NCI-H2196 (cell line): ENCODE results near the gene LGALS8.
"Not testable (repeated sequence)": the region's sequence is repeated elsewhere in the genome, so short reads cannot be mapped to it uniquely, and the experiment has no call there.

ENCODE experiments used
- DNase-seq: peaks from one replicate; lab custom pipeline; 2025; ENCODE audit not compliant: unreplicated experiment; lab: John Stamatoyannopoulos, UW

Gene LGALS8

DNA sequence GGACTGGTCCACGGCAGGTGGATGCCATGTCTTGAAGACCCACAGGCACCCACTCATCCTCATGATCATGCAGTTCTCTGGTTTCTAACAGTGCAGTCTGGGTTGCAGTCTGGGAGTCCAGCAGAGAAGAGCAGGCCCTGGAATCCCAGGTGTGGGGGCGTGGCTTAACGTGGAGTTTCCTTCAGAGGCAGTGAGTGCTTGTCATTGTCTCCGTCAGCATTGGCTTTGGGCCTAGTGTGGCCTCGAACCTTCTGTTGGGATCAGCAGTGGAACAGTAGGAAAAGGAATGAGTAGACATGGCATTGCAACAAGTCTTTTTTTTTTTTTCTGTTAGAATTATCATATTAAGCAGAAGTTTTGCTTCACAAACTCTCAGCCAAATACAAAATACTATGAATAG lies 12.8 kb downstream of the LGALS8 start:
- DNase-seq: peak; percentile 7

- DNase-seq: no peak
Measured at GRCh38 chr1:236540813-236541465, 17.2 kb downstream of the LGALS8 start.

DNA sequence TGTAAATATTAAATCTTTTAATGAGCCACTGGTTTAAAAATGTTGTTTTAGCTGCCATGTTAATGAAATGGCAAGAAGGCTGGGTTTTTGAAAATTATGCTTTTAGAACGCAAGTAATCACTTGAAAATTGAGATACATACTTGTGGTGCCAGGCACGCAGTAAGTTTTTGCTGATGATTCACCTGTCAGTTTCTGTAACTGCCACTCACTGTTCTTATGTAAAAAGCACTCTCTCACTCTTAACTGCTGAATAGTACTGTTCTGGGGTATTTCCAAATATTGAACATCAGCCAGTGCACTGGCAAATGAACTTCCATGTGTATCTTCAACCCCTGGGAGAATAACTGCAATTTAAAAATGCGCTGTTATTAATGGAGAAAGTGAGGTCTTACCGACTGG lies 17.9 kb downstream of the LGALS8 start:
- DNase-seq: no peak

DNA sequence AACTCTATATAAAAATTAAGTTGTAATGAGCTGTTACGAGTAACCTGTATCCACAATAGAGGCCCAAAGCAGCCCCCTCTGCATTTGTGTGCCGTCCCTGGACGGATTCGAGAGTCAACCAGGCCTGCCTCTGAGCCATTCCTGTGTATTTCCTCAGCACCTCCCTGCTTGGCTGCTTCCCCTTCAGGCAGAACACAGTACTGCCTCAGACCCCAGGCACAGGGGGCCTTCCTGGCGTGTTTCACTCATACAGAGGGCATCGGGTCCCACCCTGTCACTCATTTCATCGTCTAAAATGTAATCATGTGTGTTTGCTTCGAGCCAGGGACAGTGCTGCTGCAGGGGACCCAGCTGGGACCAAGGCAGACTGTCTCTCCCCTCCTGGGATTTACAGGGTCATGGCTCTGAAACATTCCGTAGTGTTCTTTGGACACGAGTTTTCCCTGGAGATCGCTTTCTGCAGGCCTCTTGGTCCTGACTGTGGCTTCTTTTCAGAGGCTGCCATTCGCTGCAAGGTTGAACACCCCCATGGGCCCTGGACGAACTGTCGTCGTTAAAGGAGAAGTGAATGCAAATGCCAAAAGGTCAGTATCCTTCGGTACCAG lies 19.4 kb downstream of the LGALS8 start:
- DNase-seq: no peak

DNA sequence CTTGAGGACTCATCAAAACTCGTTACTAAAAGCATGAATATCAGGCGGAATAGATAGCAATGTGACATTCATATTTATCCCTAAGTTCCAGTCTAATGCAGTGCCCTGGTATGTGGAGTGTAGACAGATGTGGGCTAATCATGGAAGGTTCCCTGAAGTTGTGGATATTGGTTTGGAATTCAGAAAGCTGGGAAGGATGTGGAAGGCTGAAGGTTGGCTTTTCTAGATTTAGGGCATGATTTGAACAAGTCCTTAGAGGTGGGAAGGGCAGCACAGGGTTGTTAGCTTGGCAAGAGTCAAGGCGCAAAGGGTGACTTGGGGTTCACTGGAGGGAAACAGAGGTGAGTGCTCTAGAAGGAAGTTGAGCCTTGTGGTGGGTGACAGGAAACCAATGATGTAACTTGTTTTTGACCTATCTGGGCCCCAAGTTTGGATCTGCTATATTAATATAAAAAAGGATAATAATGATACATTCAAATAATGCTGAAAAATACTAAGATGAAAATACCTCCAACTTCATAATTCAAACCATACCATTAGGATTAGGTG lies 21.9 kb downstream of the LGALS8 start:
- DNase-seq: no peak

GRCh38 chr1:236548452-236548851 lies 24.7 kb downstream of the LGALS8 start:
- no peak for DNase-seq

DNA sequence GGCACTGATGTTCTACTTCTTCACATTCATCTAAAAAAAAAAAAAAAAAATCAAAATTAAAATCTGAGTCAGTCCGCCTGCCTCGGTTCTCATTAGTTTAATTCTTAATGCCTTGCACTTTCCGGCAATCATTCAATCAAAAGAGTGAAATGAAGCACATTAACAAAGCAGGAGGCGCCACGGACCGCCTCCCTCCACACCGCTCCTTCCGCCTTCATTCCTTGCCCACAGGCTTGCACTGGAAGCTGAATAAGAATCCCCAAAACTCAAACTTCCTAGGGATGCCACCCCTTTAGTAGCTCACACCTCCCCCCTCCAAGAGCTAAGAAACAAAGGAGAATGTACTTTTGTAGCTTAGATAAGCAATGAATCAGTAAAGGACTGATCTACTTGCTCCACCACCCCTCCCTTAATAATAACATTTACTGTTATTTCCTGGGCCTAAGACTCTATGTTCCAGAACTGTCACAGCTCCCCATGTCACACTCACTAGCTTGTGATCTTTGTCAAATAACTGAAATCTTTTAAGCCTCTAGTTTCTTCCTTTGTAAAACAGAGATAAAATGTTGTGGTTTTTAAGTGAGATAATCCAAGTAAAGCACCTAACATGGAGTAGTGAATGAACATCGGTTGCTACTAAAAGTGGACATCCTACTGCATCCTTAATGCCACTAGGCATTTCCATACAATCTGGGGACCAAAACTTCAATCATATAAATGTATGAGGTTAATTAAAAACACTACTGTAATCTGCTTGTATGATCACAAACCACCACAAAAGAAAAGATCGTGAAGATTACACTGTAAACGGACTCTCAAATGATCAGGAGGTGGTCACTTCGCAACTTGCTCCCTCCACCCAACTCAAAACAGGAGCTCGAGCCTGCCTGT lies 27.4 kb downstream of the LGALS8 start:
- DNase-seq: no peak

DNA sequence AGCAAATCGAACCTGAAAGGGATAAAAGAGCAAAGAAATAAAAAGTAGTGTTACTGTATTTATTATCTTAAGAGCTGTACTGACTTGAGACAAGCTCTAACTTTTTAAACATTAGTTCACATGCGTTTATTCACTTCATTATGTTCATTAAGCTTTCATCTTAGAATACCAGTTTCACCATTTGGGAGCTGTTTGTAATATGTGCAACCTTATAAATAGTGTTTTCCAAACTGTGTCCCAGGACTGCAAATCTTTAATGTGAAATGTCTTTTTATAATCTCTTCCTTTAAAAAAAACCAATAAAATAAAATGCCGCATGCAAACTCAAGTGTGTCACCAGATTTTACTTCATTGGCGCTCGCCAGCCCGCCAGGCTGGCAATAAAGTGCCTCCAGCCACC lies 28.3 kb downstream of the LGALS8 start:
- no peak for DNase-seq

DNA sequence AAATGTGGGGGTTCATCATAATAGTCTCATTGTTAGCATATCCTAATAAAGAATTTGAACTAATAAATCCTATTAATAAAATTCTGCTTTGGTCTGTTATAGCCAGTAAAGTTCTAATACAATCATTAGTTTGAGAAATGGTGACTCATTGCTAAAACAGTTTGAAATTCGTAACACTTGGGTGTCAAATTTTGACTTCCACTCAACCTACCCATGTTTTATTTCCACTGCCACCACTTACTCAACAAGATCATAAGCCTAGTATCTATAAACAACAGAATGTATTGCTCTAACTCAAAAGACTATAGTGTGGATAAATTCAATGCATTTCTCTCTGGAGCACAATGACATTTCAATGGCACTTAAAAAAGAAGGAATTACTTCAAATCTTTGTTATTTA lies 29.1 kb downstream of the LGALS8 start:
- no peak for DNase-seq

DNA sequence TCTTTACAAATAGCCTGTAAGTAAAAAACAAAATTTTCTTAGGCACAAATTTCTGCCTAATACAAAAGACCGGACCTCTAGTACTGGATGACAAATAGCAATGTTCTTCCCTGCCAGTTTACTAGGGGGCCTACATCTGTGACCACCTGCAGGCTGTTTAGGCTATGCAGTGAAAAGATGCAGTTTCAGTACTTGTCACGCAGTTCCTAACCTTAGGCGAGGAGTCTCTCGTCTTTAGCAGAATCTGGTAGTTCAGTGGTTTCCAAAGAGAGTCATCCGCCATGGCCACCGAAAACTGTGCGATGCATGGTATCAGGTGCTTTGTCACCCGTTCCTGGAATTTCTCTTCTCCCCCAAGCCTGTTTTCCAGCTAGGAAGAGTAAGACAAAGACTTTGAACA lies 29.6 kb downstream of the LGALS8 start:
- DNase-seq: no peak

DNA sequence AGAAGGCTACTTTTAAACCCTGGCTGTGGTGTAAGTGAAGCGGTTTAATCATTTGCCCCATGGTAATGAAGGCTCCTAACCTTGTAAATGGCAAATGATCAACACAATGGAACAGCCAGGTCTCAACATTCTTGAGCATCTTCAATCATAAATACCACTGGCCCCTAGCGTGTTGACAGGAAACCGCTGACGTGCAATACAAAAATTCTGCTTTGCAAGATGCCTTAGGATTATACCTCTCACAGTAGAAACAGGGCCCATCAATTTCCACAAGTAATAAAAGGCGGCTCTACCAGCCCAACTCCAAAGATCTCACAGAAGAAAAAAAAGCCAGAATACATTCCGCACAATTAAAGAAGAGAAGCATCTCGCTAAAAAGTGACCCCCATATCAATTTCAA lies 32.8 kb downstream of the LGALS8 start:
- no peak for DNase-seq

DNA sequence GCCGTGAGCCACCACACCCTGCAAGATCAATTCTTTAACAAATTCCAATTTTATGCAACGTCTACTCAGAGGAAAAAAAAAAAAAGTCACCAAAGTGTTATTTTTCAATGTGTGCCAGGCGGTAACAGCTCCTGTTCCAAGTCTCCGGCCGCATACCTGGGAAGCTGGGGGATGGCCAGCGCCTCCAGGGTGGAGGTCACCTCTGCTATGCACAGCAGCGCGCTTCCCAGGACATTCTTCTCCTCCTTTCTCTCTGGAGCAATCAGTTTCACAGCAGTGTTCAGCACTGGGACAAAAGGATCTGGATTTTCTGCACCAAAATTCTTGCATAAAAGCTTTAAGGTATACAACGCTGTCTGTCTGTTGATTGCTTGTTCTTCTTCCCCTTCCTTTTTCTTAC lies 34.3 kb downstream of the LGALS8 start:
- DNase-seq: no peak

- no peak for DNase-seq
Measured at GRCh38 chr1:236558846-236559245, 35.1 kb downstream of the LGALS8 start.

DNA sequence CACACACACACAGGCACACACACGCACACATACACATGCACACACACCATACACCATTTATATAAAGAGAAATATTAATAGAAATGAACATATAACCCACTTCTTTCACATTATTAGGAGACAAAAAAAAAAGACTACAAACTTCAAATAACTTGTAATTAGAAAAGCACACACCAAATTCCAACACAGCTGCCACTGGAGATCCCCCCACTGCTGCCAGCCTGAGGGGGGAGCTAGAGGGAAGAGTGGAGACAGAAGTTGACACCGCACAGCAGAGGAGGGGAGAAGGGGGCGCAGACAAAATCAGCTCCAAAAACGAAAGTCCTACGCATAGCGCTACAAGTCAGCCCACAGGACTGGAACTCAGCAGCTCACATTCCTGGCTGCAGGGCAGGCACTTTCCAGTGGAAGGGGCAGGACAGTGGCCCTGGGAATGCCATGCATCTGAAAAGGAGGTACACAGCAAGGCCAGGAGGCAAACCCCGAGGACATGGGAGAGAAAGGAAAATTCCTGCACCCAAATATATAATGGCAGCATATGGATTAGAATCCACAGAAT lies 36.5 kb downstream of the LGALS8 start:
- DNase-seq: no peak

DNA sequence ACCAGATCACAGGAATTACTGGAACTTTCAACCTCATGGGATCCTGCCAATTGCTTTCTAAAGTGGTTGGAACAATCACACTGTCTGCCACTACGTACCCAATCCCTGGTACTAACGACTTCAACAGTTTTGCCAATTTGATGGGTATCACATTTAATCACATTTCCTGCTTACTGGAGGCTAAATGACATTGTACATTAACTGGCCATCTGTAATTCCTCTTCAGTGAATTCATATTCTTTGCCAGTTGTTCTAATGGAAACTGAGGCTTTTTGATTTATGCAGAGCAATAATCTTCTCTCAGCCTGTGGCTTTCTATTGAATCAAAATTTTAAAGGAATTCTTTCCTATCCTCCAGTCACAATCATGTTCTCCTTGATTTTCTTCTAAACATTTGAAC lies 38.2 kb downstream of the LGALS8 start:
- DNase-seq: no peak

GRCh38 chr1:236565530-236565929 lies 41.7 kb downstream of the LGALS8 start:
- no peak for DNase-seq

DNA sequence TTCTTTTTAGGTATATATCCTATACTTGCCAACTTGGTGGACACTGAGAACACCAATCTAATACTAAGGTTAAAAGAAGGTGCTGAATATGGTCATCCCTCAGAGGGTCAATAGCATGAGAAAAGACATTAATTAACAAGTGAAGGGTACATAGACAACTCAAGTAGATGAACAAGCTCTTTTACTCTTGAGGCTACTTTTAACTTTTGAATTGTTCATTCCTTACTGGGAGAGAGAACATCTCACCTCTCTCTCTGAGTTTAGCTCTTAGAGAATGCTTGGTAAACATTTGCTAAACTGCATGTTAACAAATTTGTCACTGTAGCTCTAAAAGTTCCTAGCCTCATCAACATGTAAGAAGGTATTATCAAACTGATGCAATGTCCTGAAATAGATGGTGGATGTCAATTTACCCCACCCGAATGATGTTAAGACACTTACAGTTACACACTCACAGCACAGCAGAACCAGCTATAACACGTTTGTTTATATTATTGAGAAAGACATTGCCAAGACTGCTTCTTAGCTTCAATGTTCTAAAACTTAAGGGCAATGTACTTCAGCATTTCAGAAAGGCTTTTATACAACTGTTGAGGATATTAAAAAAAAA lies 44.6 kb downstream of the LGALS8 start:
- DNase-seq: no peak

- no peak for DNase-seq
Measured at GRCh38 chr1:236575523-236575922, 51.7 kb downstream of the LGALS8 start.

GRCh38 chr1:236576004-236576403 lies 52.2 kb downstream of the LGALS8 start:
- DNase-seq: no peak

DNA sequence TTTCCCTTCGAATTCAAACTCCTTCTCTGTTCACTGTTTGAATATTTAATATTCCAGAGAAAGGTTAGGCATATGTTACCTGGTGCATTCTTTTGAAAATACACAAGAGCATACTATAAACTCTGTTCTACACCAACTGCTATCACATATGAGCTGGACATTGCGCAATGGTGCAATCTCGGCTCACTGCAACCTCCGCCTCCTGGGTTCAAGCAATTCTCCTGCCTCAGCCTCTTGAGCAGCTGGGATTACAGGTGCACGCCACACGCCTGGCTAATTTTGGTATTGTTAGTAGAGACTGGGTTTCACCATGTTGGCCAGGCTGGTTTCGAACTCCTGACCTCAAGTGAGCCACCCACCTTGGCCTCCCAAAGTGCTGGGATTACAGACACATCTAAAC lies 53.3 kb downstream of the LGALS8 start:
- not testable (repeated sequence) for DNase-seq

DNA sequence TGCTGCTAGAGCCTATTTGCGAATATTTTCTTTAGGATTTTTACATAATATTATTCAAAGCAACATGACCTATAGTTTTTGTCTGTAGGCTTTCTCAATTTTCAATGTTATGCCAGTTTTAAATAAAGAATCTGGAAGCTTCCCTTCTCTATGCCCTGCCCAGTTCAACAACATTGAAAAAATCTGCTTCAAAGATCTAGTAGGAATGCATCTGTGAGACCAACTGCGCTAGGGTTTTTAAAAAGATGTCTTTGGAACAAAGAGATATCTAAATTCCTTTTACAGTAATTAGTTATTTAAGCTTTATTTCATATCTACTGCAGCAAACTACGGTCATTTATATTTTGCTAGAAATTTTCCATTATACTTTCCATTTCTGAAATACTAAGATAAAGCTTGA lies 54.9 kb downstream of the LGALS8 start:
- no peak for DNase-seq
